MM.1S (cell line): ENCODE results near the gene DYNC2H1.

ENCODE experiments used
- DNase-seq: peaks from one replicate; pipeline ENCODE4 v3.0.0-alpha.2; 2015
- H2AFZ ChIP-seq: fragments of 300-600 bp; sonication (generic); 2 replicates; pipeline ENCODE4 v1.6.0; 2016; ENCODE audit warnings: antibody characterized with exemption, low read length
- H3F3A ChIP-seq: fragments of 300-600 bp; sonication (generic); 2 replicates; pipeline ENCODE4 v1.6.1; 2016; ENCODE audit warnings: mild to moderate bottlenecking, antibody characterized with exemption, low read length, moderate library complexity, mixed read lengths; ENCODE audit not compliant: insufficient read depth
- H3K27ac ChIP-seq: fragments of 300-600 bp; sonication (generic); 2 replicates; pipeline ENCODE4 v1.5.1; 2016; ENCODE audit warnings: mild to moderate bottlenecking, low read length
- H3K27me3 ChIP-seq: fragments of 300-600 bp; sonication (generic); replicated peaks from 2 replicates; pipeline ENCODE4 v1.6.0; 2016; ENCODE audit warnings: low read length; ENCODE audit not compliant: insufficient read depth
- H3K36me3 ChIP-seq: fragments of 300-600 bp; sonication (generic); replicated peaks from 2 replicates; pipeline ENCODE4 v1.6.1; 2016; ENCODE audit warnings: mild to moderate bottlenecking, low read length, mixed read lengths; ENCODE audit not compliant: insufficient read depth
- H3K4me1 ChIP-seq: fragments of 300-600 bp; sonication (generic); 2 replicates; pipeline ENCODE4 v1.6.1; 2016; ENCODE audit warnings: low read length, mixed read lengths
- H3K4me2 ChIP-seq: fragments of 300-600 bp; sonication (generic); 2 replicates; pipeline ENCODE4 v1.6.0; 2016; ENCODE audit warnings: low read depth, low read length
- H3K4me3 ChIP-seq: fragments of 300-600 bp; sonication (generic); 2 replicates; pipeline ENCODE4 v1.5.1; 2016; ENCODE audit warnings: low read length, mixed read lengths
- H3K79me2 ChIP-seq: fragments of 300-600 bp; sonication (generic); 2 replicates; pipeline ENCODE4 v1.6.1; 2016; ENCODE audit warnings: mixed run types, low read length, mixed read lengths
- H3K9ac ChIP-seq: fragments of 300-600 bp; sonication (generic); 2 replicates; pipeline ENCODE4 v1.6.1; 2016; ENCODE audit warnings: low read length, mixed read lengths
- H3K9me2 ChIP-seq: fragments of 300-600 bp; sonication (generic); replicated peaks from 2 replicates; pipeline ENCODE4 v1.6.1; 2016; ENCODE audit warnings: mild to moderate bottlenecking, low read length, mixed read lengths; ENCODE audit not compliant: insufficient read depth
- H3K9me3 ChIP-seq: fragments of 300-600 bp; sonication (generic); replicated peaks from 2 replicates; pipeline ENCODE4 v1.6.1; 2016; ENCODE audit warnings: mild to moderate bottlenecking, low read length, mixed read lengths; ENCODE audit not compliant: insufficient read depth
- H4K20me1 ChIP-seq: fragments of 300-600 bp; sonication (generic); 2 replicates; pipeline ENCODE4 v1.6.1; 2016; ENCODE audit warnings: mild to moderate bottlenecking, low read length, moderate library complexity, mixed read lengths; ENCODE audit not compliant: insufficient read depth
- EZH2 ChIP-seq: fragments of 300-600 bp; sonication (generic); optimal IDR thresholded peaks from 2 replicates; pipeline ENCODE3; 2017; ENCODE audit warnings: low read depth, mild to moderate bottlenecking, antibody characterized with exemption, low read length, mixed read lengths
- EZH2phosphoT487 ChIP-seq: fragments of 300-600 bp; sonication (generic); IDR thresholded peaks from 2 replicates; pipeline ENCODE4 v1.6.1; 2018; ENCODE audit warnings: antibody characterized with exemption, low read length
- TF ChIP-seq, protein P1 (sequence below): fragments of 300-600 bp; sonication (generic); IDR thresholded peaks from 2 replicates; pipeline ENCODE4 v1.5.1; 2016; ENCODE audit warnings: antibody characterized with exemption, low read length, mixed read lengths

The DYNC2H1 gene

DNA sequence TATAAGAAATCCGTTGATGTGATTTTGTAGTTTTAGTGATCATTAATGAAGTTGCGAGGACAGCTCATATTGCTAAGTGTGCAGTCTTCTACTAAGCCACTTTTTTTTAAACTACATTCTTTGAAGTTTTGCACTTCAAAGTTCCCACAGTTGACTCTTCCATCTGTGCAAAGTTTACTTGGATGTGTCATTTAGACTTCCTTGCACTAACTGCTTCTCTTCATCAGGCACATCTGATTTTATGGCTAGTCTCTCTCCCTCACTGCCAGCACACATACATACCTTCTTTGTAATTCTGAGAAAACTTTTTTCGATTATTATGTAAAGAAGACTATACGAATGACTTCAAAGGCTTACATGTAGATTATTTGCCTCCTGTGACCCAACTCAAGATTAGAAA, 250.0 kb downstream of the DYNC2H1 start:
- H3K9me3 ChIP-seq: no peaks in the 10 kb centered on the region
- no peak for DNase-seq
- no peaks in the 10 kb centered on the region for H3K36me3 ChIP-seq
- no peak overlapping the region for H3K27ac ChIP-seq
- H2AFZ ChIP-seq: no peak overlapping the region
- H4K20me1 ChIP-seq: no peaks in the 10 kb centered on the region
- no peak overlapping the region for H3K4me2 ChIP-seq
- no peaks in the 10 kb centered on the region for H3K4me1 ChIP-seq
- H3K9ac ChIP-seq: no peak overlapping the region
- no peaks in the 10 kb centered on the region for H3K9me2 ChIP-seq
- no peak overlapping the region for H3K4me3 ChIP-seq
- H3F3A ChIP-seq: no peaks in the 10 kb centered on the region
- no peaks in the 10 kb centered on the region for H3K79me2 ChIP-seq
- TF ChIP-seq, protein P1, sequence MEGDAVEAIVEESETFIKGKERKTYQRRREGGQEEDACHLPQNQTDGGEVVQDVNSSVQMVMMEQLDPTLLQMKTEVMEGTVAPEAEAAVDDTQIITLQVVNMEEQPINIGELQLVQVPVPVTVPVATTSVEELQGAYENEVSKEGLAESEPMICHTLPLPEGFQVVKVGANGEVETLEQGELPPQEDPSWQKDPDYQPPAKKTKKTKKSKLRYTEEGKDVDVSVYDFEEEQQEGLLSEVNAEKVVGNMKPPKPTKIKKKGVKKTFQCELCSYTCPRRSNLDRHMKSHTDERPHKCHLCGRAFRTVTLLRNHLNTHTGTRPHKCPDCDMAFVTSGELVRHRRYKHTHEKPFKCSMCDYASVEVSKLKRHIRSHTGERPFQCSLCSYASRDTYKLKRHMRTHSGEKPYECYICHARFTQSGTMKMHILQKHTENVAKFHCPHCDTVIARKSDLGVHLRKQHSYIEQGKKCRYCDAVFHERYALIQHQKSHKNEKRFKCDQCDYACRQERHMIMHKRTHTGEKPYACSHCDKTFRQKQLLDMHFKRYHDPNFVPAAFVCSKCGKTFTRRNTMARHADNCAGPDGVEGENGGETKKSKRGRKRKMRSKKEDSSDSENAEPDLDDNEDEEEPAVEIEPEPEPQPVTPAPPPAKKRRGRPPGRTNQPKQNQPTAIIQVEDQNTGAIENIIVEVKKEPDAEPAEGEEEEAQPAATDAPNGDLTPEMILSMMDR: no peak
- TF ChIP-seq EZH2 (no peak), EZH2phosphoT487 (no peak)
- H3K27me3 ChIP-seq: no peaks in the 10 kb centered on the region

DNA sequence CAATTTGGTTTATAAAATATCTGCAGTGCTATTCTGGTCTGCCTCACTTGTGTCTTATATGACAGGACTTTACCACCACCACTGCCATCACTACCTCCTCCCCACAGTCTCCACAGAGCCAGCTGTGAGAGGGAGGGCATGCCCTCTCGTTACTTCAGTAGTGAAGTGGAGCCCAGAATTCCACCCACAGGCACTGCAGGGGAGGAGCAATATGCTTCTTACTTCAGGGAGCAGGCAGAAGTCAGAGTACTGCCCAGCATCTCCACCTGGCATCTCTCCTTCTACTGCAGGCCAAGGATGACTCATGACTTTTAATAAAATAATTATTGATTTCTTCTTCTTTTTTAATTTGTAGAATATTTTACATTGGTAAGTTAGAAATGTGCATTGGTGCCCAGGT, 255.5 kb downstream of the DYNC2H1 start:
- no peak for TF ChIP-seq EZH2
- TF ChIP-seq, protein P1: no peak
- no peak for TF ChIP-seq EZH2phosphoT487
- Histone ChIP-seq H3F3A (no peaks in the 10 kb centered on the region), H3K36me3 (no peaks in the 10 kb centered on the region), H3K27me3 (no peaks in the 10 kb centered on the region), H3K4me3 (no peak overlapping the region), H3K9ac (no peak overlapping the region), H3K79me2 (no peaks in the 10 kb centered on the region), H3K9me3 (no peaks in the 10 kb centered on the region), H3K27ac (no peak overlapping the region), H3K4me1 (peaks cover 7% of the 10 kb centered on the region; the same call in 1 of the 2 replicates), H3K9me2 (no peaks in the 10 kb centered on the region), H2AFZ (no peak overlapping the region), H4K20me1 (no peaks in the 10 kb centered on the region), H3K4me2 (no peak overlapping the region)
- DNase-seq: no peak

DNA sequence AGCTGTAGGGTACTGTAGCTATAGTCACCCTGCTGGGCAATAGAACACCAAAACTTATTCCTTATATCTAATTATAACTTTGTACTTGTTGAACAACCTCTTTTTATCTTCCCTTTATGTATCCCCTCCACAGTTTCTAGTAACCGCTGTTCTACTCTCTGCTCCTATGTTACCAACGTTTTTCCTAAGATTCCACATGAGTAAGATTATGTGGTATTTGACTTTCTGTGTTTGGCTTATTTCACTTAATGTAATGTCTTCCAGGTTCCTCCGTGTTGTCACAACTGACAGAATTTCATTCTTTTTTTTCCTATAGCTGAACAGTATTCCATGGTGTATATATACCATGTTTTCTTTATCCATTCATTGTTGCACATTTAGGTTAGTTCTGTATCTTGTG, 258.4 kb downstream of the DYNC2H1 start:
- H3K9ac ChIP-seq: no peak overlapping the region
- H3K79me2 ChIP-seq: no peaks in the 10 kb centered on the region
- H3K27me3 ChIP-seq: no peaks in the 10 kb centered on the region
- no peak for DNase-seq
- no peak overlapping the region for H2AFZ ChIP-seq
- peaks cover 7% of the 10 kb centered on the region; the same call in 1 of the 2 replicates for H3K4me1 ChIP-seq
- TF ChIP-seq EZH2 (no peak), EZH2phosphoT487 (no peak)
- TF ChIP-seq, protein P1: no peak
- peak overlapping the region; percentile 11; the same call in 1 of the 2 replicates for H3K4me2 ChIP-seq
- no peaks in the 10 kb centered on the region for H3K36me3 ChIP-seq
- H4K20me1 ChIP-seq: no peaks in the 10 kb centered on the region
- no peaks in the 10 kb centered on the region for H3K9me3 ChIP-seq
- no peak overlapping the region for H3K4me3 ChIP-seq
- H3F3A ChIP-seq: no peaks in the 10 kb centered on the region
- H3K9me2 ChIP-seq: no peaks in the 10 kb centered on the region
- H3K27ac ChIP-seq: no peak overlapping the region
